Karpas-422 (cell line): ENCODE measurements around the gene BMP4. TPM values are rescaled to one million over a fixed set of nuclear protein-coding genes. Genes with fewer than 3 reads are reported as not detected.

Experiments
- DNase-seq: peaks from one replicate; pipeline ENCODE4 v3.0.0-alpha.2; 2015
- H2AFZ ChIP-seq: fragments of 200-600 bp; sonication (generic); 2 replicates; pipeline ENCODE4 v1.6.1; 2014; ENCODE audit warnings: antibody characterized with exemption, low read length, mixed read lengths
- H3K27ac ChIP-seq: fragments of 200-600 bp; sonication (generic); 2 replicates; pipeline ENCODE4 v1.5.1; 2014; ENCODE audit warnings: mild to moderate bottlenecking, low read length, moderate library complexity
- H3K27me3 ChIP-seq: fragments of 200-600 bp; sonication (generic); 2 replicates; pipeline ENCODE4 v1.6.1; 2014; ENCODE audit warnings: low read length, mixed read lengths
- H3K36me3 ChIP-seq: fragments of 200-600 bp; sonication (generic); 2 replicates; pipeline ENCODE4 v1.6.1; 2014; ENCODE audit warnings: low read length, mixed read lengths; ENCODE audit not compliant: insufficient read depth
- H3K4me1 ChIP-seq: fragments of 200-600 bp; sonication (generic); 2 replicates; pipeline ENCODE4 v1.6.1; 2014; ENCODE audit warnings: mild to moderate bottlenecking, low read length, mixed read lengths
- H3K4me2 ChIP-seq: fragments of 200-600 bp; sonication (generic); 2 replicates; pipeline ENCODE4 v1.6.1; 2014; ENCODE audit warnings: low read length, low read depth, mild to moderate bottlenecking; ENCODE audit not compliant: poor library complexity, severe bottlenecking
- H3K4me3 ChIP-seq: fragments of 200-600 bp; sonication (generic); 2 replicates; pipeline ENCODE4 v1.5.1; 2014; ENCODE audit warnings: mild to moderate bottlenecking, antibody characterized with exemption, low read length, mixed read lengths
- H3K79me2 ChIP-seq: fragments of 200-600 bp; sonication (generic); 2 replicates; pipeline ENCODE4 v1.6.1; 2014; ENCODE audit warnings: mild to moderate bottlenecking, low read length, mixed read lengths
- H3K9ac ChIP-seq: fragments of 200-600 bp; sonication (generic); 2 replicates; pipeline ENCODE4 v1.6.0; 2014; ENCODE audit warnings: low read length
- H3K9me2 ChIP-seq: fragments of 200-600 bp; sonication (generic), shearing (Covaris generic); replicated peaks from 2 replicates; pipeline ENCODE4 v1.6.0; 2014; ENCODE audit warnings: mild to moderate bottlenecking, low read length, moderate library complexity; ENCODE audit not compliant: insufficient read depth
- H3K9me3 ChIP-seq: fragments of 300-700, 200-600 bp; sonication (generic); 2 replicates; pipeline ENCODE4 v1.6.1; 2014; ENCODE audit warnings: low read length, mixed read lengths
- H4K20me1 ChIP-seq: fragments of 200-600 bp; sonication (generic); 2 replicates; pipeline ENCODE4 v1.6.1; 2014; ENCODE audit warnings: mild to moderate bottlenecking, antibody characterized with exemption, low read length, low read depth; ENCODE audit not compliant: insufficient read depth
- total RNA-seq: library from RNA; depleted of rRNA; stranded (reverse); fragments of >200 nt; shearing (Covaris generic); gene quantifications from 2 replicates; pipeline ENCODE4 v1.2.3, GENCODE V29; 2014; ENCODE audit warnings: low replicate concordance; rRNA removed

The BMP4 gene
- total RNA-seq = not detected in 2 replicates

- H3K9me3 ChIP-seq = no peaks in the 10 kb centered on the region
Observed at GRCh38 chr14:53956427-53957201, at the start of gene BMP4. Gene BMP4 (minus strand): TSS chr14:53956825. CDS start chr14:53952222, 4,603 bp downstream.

DNA sequence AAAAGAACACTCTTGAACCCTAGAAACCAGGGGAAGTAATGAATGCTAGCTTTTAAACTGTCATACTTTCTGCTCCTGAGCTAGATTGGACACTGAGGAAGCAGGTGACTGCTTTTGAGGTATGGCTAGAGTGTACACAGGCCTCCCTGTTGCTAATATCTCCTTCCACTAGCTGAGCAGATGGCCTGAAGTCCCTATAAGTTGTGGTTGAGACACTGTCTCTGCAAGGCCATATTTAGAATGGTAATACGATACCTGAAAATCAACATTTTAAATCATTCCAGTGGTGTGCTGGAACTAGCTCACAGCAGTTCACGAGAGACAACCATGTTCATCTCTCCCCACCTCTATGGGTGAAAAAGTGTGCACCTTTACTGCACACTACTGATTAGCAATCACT, 46.4 kb upstream of the BMP4 start:
- no peaks in the 10 kb centered on the region for H4K20me1 ChIP-seq
- no peak for DNase-seq
- no peak overlapping the region for H3K27ac ChIP-seq
- H3K27me3 ChIP-seq = no peaks in the 10 kb centered on the region
- H3K9ac ChIP-seq = no peak overlapping the region
- H3K4me2 ChIP-seq = no peak overlapping the region
- no peaks in the 10 kb centered on the region for H3K9me2 ChIP-seq
- H3K4me1 ChIP-seq = no peaks in the 10 kb centered on the region
- no peaks in the 10 kb centered on the region for H3K36me3 ChIP-seq
- no peaks in the 10 kb centered on the region for H3K79me2 ChIP-seq
- no peak overlapping the region for H3K4me3 ChIP-seq
- no peaks in the 10 kb centered on the region for H3K9me3 ChIP-seq
- no peak overlapping the region for H2AFZ ChIP-seq

More at GRCh38 chr14:53956427-53957201, at the start of gene BMP4:
- Histone ChIP-seq H3K4me1 (no peaks in the 10 kb centered on the region), H3K4me3 (no peak within 1 kb of the TSS), H3K36me3 (no peaks in the 10 kb centered on the region), H4K20me1 (no peaks in the 10 kb centered on the region), H3K27ac (no peak within 1 kb of the TSS), H3K9me2 (no peaks in the 10 kb centered on the region), H2AFZ (no peak within 1 kb of the TSS), H3K4me2 (no peak within 1 kb of the TSS), H3K9ac (no peak within 1 kb of the TSS), H3K27me3 (no peaks in the 10 kb centered on the region; the same call in 1 of the 2 replicates), H3K79me2 (no peaks in the 10 kb centered on the region)
- no peak for DNase-seq

DNA sequence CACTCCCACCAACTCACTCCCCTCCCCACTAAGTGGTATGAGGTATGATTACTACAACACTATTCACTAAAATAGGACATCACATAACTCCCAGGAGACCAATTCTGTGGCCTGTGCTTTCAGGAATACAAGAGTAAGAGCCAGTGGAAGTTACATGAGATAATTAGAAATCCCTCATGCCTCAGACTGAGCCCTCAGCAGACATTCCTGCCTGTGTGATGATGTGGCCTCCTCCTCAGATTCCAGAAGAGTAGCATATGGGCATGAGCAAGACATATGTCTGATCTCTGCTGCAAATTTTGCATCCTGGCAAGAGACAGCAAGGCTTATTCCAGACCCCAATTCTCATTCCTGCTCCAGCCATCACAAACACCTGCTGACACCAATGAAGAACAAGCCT, 46.0 kb upstream of the BMP4 start:
- no peak for DNase-seq
- H3K27ac ChIP-seq = no peak overlapping the region
- no peak overlapping the region for H2AFZ ChIP-seq
- H4K20me1 ChIP-seq = no peaks in the 10 kb centered on the region
- H3K4me2 ChIP-seq = no peak overlapping the region
- H3K9me2 ChIP-seq = no peaks in the 10 kb centered on the region
- H3K4me3 ChIP-seq = no peak overlapping the region
- H3K27me3 ChIP-seq = no peaks in the 10 kb centered on the region
- no peaks in the 10 kb centered on the region for H3K4me1 ChIP-seq
- no peak overlapping the region for H3K9ac ChIP-seq
- no peaks in the 10 kb centered on the region for H3K79me2 ChIP-seq
- no peaks in the 10 kb centered on the region for H3K36me3 ChIP-seq
- no peaks in the 10 kb centered on the region for H3K9me3 ChIP-seq

GRCh38 chr14:54001189-54001878, 44.7 kb upstream of the BMP4 start:
- Histone ChIP-seq H3K4me2 (no peak overlapping the region), H3K4me1 (no peaks in the 10 kb centered on the region), H3K27ac (no peak overlapping the region), H3K9ac (no peak overlapping the region), H3K27me3 (no peaks in the 10 kb centered on the region), H4K20me1 (no peaks in the 10 kb centered on the region), H3K9me2 (no peaks in the 10 kb centered on the region), H3K4me3 (no peak overlapping the region), H3K36me3 (no peaks in the 10 kb centered on the region), H3K9me3 (no peaks in the 10 kb centered on the region), H3K79me2 (no peaks in the 10 kb centered on the region), H2AFZ (no peak overlapping the region)
- peak; percentile 65 for DNase-seq

DNA sequence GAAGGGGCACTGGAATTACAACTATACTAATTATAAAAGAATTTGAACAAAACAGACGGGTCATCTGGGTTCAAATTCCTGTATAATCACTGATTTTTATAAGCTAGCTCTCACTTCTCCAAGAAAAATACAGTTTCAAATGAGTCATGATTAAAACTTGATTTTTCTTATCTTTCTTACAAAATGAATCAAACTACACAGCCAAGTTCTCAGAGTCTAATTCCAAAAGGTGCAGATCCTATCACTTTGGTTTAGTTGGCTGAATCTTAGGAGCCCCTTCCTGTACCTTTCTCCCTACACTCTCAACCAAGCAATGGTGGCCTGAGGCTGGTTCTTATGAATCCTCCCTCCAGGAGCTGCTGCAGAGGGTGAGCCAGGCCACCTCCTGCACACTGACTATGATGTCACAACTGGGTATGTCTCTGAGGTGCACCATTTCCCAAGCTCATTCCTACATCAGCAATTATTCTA, 43.8 kb upstream of the BMP4 start:
- no peaks in the 10 kb centered on the region for H3K27me3 ChIP-seq
- no peaks in the 10 kb centered on the region for H3K79me2 ChIP-seq
- H3K9me3 ChIP-seq = no peaks in the 10 kb centered on the region
- H3K4me1 ChIP-seq = no peaks in the 10 kb centered on the region
- no peak overlapping the region for H3K4me3 ChIP-seq
- no peaks in the 10 kb centered on the region for H3K9me2 ChIP-seq
- H3K36me3 ChIP-seq = no peaks in the 10 kb centered on the region
- H3K9ac ChIP-seq = no peak overlapping the region
- no peak overlapping the region for H3K27ac ChIP-seq
- H3K4me2 ChIP-seq = no peak overlapping the region
- no peak overlapping the region for H2AFZ ChIP-seq
- DNase-seq = no peak
- H4K20me1 ChIP-seq = no peaks in the 10 kb centered on the region

- Histone ChIP-seq H2AFZ (no peak overlapping the region), H3K4me1 (no peaks in the 10 kb centered on the region), H3K4me3 (no peak overlapping the region), H3K9me2 (no peaks in the 10 kb centered on the region), H3K9ac (no peak overlapping the region), H3K9me3 (no peaks in the 10 kb centered on the region), H3K27ac (no peak overlapping the region), H3K36me3 (no peaks in the 10 kb centered on the region), H3K27me3 (no peaks in the 10 kb centered on the region), H4K20me1 (no peaks in the 10 kb centered on the region), H3K79me2 (no peaks in the 10 kb centered on the region), H3K4me2 (no peak overlapping the region)
- no peak for DNase-seq
Observed at GRCh38 chr14:53999061-53999488, 42.5 kb upstream of the BMP4 start.

GRCh38 chr14:53996041-53996440, 39.4 kb upstream of the BMP4 start:
- no peaks in the 10 kb centered on the region for H3K9me3 ChIP-seq
- DNase-seq = no peak
- H3K9me2 ChIP-seq = no peaks in the 10 kb centered on the region

DNA sequence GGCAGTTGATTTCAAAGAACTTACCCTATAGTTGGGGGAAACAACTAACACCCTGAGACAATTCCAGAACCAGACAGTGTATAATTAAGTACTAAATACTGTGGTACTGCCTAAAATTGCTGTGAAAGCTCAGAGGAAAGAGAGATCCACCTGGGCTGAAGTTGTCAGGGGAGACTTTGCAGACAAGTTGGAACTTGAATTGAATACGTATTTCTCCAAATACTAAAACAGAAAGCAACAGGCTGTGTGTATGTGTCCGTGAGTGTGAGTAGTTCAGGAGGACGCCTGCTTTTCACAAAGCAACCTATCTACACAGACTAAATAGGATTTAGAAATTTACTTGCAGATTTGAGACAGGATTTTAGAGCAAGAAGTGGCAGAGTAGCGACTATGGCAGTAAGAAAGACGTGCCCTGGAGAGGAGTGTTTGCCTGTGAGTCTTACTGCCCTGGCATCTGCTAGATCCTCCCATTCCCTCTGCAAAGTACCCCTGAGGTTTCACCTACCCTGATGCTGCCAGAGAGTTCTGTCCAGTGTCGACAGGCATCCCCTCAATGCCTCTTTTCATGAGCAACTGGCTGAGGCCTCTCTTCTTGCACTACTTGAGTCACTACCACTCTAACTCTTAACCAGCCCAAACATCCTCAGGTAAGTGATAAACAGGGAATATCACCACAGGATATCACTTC, 37.4 kb upstream of the BMP4 start:
- Histone ChIP-seq H3K36me3 (no peaks in the 10 kb centered on the region), H3K9ac (no peak overlapping the region), H3K27me3 (no peaks in the 10 kb centered on the region), H4K20me1 (no peaks in the 10 kb centered on the region), H3K79me2 (no peaks in the 10 kb centered on the region), H3K9me3 (no peaks in the 10 kb centered on the region), H2AFZ (no peak overlapping the region), H3K27ac (no peak overlapping the region), H3K9me2 (no peaks in the 10 kb centered on the region), H3K4me1 (no peaks in the 10 kb centered on the region), H3K4me3 (no peak overlapping the region), H3K4me2 (no peak overlapping the region)
- no peak for DNase-seq

More at GRCh38 chr14:53996041-53996440, 39.4 kb upstream of the BMP4 start:
- Histone ChIP-seq H2AFZ (no peak overlapping the region), H3K4me1 (no peaks in the 10 kb centered on the region), H3K27me3 (no peaks in the 10 kb centered on the region), H3K36me3 (no peaks in the 10 kb centered on the region), H4K20me1 (no peaks in the 10 kb centered on the region), H3K27ac (no peak overlapping the region), H3K79me2 (no peaks in the 10 kb centered on the region), H3K9ac (no peak overlapping the region), H3K4me3 (no peak overlapping the region), H3K4me2 (no peak overlapping the region)
